ENCODE measurements around the gene ATG7.
"Not testable (repeated sequence)": the region's sequence is repeated elsewhere in the genome, so short reads cannot be mapped to it uniquely, and the experiment has no call there.

ATG7 gene

GRCh38 chr3:11522398-11522715 is 250.2 kb downstream of the ATG7 start:
- H3K27ac ChIP-seq: peak overlapping the region; percentile 76
- DNase-seq (ENCODE audit: low read depth, low spot score): no peak

- DNase-seq (ENCODE audit: low read depth, low spot score): no peak
- H3K27ac ChIP-seq: peak overlapping the region; percentile 76
Observed at GRCh38 chr3:11522953-11523571, 250.9 kb downstream of the ATG7 start.

GRCh38 chr3:11523572-11524101 is 251.4 kb downstream of the ATG7 start:
- peak overlapping the region; percentile 76 for H3K27ac ChIP-seq
- DNase-seq (ENCODE audit: low read depth, low spot score): no peak

- not testable (repeated sequence) for H3K27ac ChIP-seq; DNase-seq (ENCODE audit: low read depth, low spot score)
Observed at GRCh38 chr3:11526121-11526520, 253.9 kb downstream of the ATG7 start.

DNA sequence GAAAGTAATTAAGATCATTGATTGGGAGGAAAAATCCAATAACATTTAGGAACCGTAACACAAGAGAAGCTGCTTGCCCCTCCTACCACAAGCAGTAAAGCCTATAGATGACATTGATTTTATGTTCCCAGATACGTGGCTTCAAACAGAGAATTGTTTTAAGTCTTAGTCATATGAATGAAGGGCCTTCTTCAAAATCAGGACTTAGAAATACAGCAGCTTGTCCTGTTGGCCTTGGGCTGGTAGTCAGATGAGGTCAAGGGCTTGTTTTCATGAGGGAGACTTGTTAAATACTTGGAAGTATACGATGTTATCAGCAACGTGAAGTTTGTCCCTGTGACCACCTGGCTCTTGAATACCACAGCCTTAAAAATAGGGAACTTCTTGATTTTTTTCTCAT is 257.1 kb downstream of the ATG7 start:
- no peak for DNase-seq (ENCODE audit: low read depth, low spot score)

DNA sequence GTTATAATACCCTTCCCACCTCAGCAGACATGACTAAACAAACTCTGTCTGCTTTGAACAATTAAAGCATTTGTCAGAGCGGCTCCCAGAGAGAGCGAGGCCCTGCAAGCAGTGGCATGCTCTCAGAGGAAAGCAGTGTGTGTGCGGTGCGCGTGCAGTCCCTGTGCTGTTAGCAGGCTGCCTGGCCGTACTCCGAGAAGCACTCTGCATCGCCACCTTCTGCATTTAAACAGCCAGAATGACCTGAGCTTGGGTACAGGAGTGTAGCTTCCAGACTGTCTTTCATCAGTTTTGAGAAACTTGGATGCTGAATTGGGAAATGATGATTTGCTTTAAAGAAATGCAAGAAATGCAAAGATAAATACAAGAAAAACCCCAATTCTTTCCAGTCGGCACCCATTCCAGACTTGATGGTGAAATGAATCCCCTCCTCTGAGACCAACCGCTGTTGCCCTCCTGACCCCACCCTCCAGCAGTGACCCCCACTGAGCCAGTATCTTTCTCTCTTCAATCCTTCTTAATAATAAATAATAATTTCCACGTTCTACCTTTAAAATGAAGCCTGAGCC is 258.0 kb downstream of the ATG7 start:
- H3K27ac ChIP-seq: peak overlapping the region; percentile 66
- DNase-seq (ENCODE audit: low read depth, low spot score): peak; percentile 99

More for the DNA sequence above, 257.1 kb downstream of the ATG7 start:
- peak overlapping the region; percentile 66 for H3K27ac ChIP-seq

GRCh38 chr3:11532931-11533391 is 260.8 kb downstream of the ATG7 start:
- DNase-seq (ENCODE audit: low read depth, low spot score): no peak
- H3K27ac ChIP-seq: no peak overlapping the region

DNA sequence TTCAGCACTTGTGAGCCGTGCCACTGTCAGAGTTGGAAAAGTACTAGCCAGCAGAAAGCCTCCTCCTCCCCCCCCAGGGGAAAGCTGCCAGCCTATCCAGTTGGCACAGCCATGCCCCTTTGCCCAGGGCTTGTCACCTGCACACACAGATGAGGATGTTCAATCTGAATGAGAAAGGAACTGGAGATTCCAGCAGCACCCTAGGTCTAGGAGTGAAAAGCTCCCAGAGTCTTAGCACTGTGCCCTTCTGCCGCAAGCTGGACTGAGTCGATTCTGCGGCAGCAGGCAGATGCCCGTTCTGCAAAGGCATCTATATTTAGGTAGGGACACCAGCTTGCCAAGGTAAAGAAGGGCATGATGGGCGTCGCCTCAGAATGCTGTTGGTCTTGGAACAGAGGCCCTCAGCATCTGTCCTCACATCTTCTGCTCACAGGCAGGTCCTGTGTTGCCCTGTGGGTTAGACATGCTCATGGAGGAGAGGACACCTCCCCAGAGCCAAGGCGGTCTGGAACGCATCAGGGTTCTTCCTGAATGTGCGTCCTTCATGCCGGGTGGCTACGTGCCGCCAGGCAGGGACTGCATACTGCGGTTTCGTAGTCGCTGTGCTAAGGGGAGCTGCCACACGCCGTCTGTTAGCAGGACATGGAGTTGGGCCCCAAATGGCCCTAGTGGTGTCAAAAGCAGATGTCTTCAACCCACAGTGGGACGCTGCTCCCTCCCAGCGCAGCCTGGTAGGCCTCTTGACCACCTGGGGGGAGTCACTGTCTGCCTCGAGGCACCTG is 262.0 kb downstream of the ATG7 start:
- DNase-seq (ENCODE audit: low read depth, low spot score): no peak

GRCh38 chr3:11534793-11535101 is 262.6 kb downstream of the ATG7 start:
- DNase-seq (ENCODE audit: low read depth, low spot score): no peak
- H3K27ac ChIP-seq: no peak overlapping the region

More for the DNA sequence above, 262.0 kb downstream of the ATG7 start:
- H3K27ac ChIP-seq: no peak overlapping the region

GRCh38 chr3:11535243-11535960 is 263.2 kb downstream of the ATG7 start:
- DNase-seq (ENCODE audit: low read depth, low spot score): no peak
- no peak overlapping the region for H3K27ac ChIP-seq

DNA sequence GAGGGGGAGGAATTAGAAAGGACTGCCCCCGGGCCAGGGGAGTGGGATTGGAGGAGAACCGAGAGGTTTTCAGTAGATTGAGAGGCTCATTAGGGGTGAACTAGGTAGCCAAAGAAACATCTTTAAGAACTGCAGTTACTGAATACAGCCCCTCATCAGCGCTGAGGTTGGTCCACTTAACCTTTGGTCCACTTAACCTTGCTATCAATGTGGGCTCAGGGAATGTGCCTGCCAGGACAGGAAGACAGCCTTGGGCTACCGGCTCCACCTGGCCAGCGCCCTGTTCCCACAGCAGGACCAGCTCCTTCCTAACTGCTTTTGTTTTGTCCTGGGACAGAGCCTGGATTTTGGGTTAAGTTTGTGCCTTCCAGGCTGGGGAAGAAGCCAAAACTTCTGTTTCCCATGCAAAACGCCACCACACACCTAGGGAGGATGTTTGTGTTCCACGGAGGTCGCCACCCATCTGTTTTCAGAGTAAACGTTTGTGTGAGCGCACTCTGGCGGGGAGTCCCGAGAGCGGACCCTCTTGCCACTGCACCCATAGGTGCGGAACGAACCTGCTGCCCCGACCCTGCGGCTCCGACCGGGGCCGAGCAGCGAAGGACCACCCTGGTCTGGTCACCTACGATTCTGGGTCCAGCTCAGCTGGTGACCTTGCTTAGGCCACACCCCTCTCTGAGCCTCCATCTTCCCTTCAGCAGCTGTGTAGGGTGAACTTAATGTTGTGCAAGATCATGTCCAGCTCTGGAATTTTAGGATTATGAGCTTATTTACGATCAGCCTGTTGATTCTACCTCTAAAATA is 264.1 kb downstream of the ATG7 start:
- no peak overlapping the region for H3K27ac ChIP-seq
- DNase-seq (ENCODE audit: low read depth, low spot score): no peak

DNA sequence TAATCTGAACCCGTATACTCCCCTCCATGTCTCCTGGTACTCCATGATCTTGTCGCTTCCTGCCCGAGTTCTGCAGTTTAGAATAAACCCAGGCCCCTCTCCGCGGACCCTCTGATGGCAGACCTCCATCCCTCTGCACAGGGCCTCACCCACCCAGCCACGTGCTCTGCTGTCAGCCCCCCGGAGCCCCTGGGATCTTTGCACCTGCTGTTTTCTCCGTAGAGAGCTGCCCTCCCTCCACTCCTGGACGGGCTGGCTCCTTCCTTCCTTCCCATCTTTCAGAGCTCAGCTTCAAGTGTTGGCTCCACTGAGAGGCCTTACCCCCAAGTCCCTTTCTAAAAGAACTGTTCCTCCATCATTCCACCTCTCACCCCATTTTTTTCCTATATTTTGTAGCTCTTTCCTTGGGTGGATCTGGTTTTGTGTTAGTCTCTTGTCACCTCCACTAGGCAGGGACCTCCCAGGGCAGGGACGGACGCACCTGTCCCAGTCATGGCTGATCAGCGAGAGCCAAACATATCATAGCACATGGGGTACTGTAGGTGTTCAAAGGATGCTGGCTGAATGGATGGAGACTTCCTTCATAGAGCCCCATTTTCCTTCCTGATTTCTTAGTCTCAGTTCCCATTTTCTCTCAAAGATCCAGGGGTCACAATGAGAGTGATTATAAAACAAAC is 264.9 kb downstream of the ATG7 start:
- DNase-seq (ENCODE audit: low read depth, low spot score): no peak
- H3K27ac ChIP-seq: no peak overlapping the region

- no peak overlapping the region for H3K27ac ChIP-seq
- no peak for DNase-seq (ENCODE audit: low read depth, low spot score)
Observed at GRCh38 chr3:11538581-11538980, 266.4 kb downstream of the ATG7 start.

GRCh38 chr3:11539218-11539617 is 267.0 kb downstream of the ATG7 start:
- no peak for DNase-seq (ENCODE audit: low read depth, low spot score)
- no peak overlapping the region for H3K27ac ChIP-seq

GRCh38 chr3:11539677-11540076 is 267.5 kb downstream of the ATG7 start:
- H3K27ac ChIP-seq: no peak overlapping the region
- no peak for DNase-seq (ENCODE audit: low read depth, low spot score)

DNA sequence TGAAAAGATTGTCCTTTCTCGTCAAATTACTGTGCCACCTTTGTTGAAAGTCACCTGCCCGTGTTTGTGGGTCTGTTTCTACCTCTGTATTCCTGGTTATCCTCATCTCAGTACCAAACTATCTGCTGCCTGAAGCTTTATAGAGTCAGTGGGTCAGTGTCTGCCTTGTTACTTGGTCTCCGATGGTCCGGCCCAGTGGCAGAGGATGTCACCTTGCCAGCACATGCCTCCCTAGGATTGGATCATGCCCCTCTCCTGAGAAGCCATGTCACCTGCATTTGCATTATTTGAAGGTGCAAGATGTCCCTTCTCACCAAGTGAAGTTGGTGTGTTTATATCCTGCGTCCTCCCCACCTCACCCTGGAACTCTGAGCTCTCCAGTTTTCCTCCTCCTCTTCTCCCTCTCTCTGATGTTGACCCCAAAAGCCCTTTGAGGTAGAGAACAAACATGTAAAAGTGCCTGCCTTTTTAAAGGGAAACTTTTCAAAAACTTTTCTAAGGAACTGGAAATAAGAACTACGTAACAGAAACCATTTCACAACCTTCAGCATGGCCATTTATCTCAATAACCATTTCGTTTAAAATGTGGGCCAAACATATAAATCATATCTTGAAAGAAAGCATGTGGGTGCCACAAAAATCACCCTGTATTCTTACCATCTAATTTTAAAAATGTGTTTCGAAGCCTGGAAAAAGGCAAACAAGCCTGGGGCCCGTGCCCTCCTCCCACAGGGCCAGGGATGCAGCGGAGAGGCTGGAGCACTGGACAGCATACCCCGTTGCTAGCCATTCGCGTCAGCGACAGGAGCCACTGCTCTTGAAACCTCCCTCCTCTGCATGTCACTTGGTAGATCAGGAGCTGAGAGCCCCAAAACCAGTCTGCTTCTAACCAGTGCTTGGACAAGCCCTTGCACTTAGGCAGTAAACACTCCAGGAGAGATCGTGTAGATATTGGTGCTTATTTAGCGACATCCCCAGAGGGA is 269.4 kb downstream of the ATG7 start:
- no peak for DNase-seq (ENCODE audit: low read depth, low spot score)
- no peak overlapping the region for H3K27ac ChIP-seq

- DNase-seq (ENCODE audit: low read depth, low spot score): no peak
- H3K27ac ChIP-seq: no peak overlapping the region
Observed at GRCh38 chr3:11542551-11542950, 270.4 kb downstream of the ATG7 start.
